LHCN-M2 (cell line): Measurements from ENCODE around the gene INPP1. TPM values are rescaled to one million over a fixed set of nuclear protein-coding genes. Genes with fewer than 3 reads are reported as not detected.

Experiments used
- DNase-seq: peaks from one replicate; pipeline ENCODE4 v3.0.0-alpha.2; 2012; ENCODE audit warnings: low read depth
- total RNA-seq: library from RNA; depleted of rRNA; stranded (reverse); fragments of >200 nt; gene quantifications from 2 replicates; pipeline ENCODE4 v1.2.3, GENCODE V29; 2014

INPP1 gene
- total RNA-seq, 1 experiment from 2014 or later: 15.8 TPM

GRCh38 chr2:190361572-190361971, 18.2 kb downstream of the INPP1 start:
- no peak for DNase-seq

- DNase-seq: no peak
Observed at GRCh38 chr2:190362894-190363293, 19.5 kb downstream of the INPP1 start.

- no peak for DNase-seq
Observed at GRCh38 chr2:190365499-190366204, 22.3 kb downstream of the INPP1 start.

GRCh38 chr2:190366248-190366753, 22.9 kb downstream of the INPP1 start:
- DNase-seq: no peak

- DNase-seq: no peak
Observed at GRCh38 chr2:190367091-190367490, 23.7 kb downstream of the INPP1 start.

GRCh38 chr2:190369635-190370034, 26.2 kb downstream of the INPP1 start:
- DNase-seq: no peak

- DNase-seq: no peak
Observed at GRCh38 chr2:190376083-190376482, 32.7 kb downstream of the INPP1 start.

- DNase-seq: no peak
Observed at GRCh38 chr2:190376591-190377245, 33.3 kb downstream of the INPP1 start.

- DNase-seq: no peak
Observed at GRCh38 chr2:190378880-190379237, 35.5 kb downstream of the INPP1 start.

- DNase-seq: no peak
Observed at GRCh38 chr2:190379249-190379964, 36.0 kb downstream of the INPP1 start.

- DNase-seq: no peak
Observed at GRCh38 chr2:190380962-190381412, 37.6 kb downstream of the INPP1 start.

GRCh38 chr2:190382851-190383250, 39.5 kb downstream of the INPP1 start:
- DNase-seq: peak; percentile 51

GRCh38 chr2:190387422-190387821, 44.0 kb downstream of the INPP1 start:
- DNase-seq: no peak

- DNase-seq: no peak
Observed at GRCh38 chr2:190396271-190396670, 52.9 kb downstream of the INPP1 start.

- no peak for DNase-seq
Observed at GRCh38 chr2:190402986-190403603, 59.7 kb downstream of the INPP1 start.

- peak; percentile 6 for DNase-seq
Observed at GRCh38 chr2:190404487-190404886, 61.1 kb downstream of the INPP1 start.

- DNase-seq: no peak
Observed at GRCh38 chr2:190405070-190405469, 61.7 kb downstream of the INPP1 start.

GRCh38 chr2:190405995-190406394, 62.6 kb downstream of the INPP1 start:
- DNase-seq: no peak

- no peak for DNase-seq
Observed at GRCh38 chr2:190406805-190407204, 63.4 kb downstream of the INPP1 start.

- no peak for DNase-seq
Observed at GRCh38 chr2:190407246-190407661, 63.9 kb downstream of the INPP1 start.

- peak; percentile 11 for DNase-seq
Observed at GRCh38 chr2:190407662-190408537, 64.5 kb downstream of the INPP1 start, which contains the start of gene MFSD6. MFSD6 (plus strand) TSS chr2:190408355; CDS start chr2:190436030, 27,675 bp downstream.
